HG03460 (cell line): Measurements from ENCODE around the gene TEAD3.

ENCODE experiments used
- ATAC-seq: cut with Tn5 transposase; IDR thresholded peaks from one replicate; pipeline ENCODE4 v1.9.1; 2021; ENCODE audit not compliant: unreplicated experiment

The TEAD3 gene

DNA sequence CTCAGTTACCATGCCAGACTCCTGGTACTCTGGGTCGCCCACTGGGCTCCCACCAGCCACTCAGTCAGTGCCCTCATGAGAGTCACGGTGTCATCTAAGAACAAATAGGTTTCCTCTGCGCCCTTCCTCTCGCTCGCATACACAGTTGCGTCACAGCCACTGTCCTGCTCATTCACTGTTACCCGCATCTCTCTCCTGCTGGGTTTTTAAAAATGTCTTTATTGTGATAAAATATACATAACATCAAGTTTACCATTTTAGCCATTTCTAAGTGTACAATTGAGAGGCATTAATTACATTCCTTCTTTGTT lies 4.0 kb downstream of the TEAD3 start:
- no peak for ATAC-seq

DNA sequence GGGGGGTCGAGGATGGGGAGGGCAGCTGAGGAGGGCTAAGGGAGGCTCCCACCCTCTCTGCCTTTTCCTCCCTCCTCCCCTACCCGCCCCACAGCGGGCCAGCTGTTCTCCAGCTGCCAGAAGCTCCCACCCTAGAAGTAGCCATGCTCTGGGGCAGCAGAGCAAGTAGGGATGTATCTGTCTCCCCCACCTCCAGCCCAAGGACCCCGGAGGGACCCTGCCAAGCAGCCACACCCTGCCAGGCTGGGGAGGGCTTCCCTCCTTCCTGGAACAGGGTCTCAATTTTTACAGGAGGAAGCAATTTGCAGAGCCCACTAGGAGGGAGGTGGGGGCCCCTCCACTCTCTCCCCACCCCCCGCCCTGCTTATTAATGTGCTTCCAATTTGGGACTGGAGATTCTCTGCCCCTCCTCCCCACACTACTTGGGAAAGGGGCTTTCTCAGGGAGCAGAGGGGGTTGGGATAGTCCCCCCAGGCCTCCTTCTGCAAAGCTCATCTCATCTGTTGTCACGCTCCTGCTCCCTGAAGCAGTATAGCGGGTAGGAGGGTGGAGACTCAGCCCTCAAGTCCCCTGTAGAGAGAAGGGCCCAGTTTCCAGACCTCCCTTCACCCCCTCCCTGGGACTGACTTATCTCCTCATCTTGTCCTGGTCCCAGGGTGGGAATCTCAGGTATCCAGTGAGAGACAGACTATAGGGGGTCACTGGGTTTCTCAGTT lies 4.5 kb downstream of the TEAD3 start:
- no peak for ATAC-seq

DNA sequence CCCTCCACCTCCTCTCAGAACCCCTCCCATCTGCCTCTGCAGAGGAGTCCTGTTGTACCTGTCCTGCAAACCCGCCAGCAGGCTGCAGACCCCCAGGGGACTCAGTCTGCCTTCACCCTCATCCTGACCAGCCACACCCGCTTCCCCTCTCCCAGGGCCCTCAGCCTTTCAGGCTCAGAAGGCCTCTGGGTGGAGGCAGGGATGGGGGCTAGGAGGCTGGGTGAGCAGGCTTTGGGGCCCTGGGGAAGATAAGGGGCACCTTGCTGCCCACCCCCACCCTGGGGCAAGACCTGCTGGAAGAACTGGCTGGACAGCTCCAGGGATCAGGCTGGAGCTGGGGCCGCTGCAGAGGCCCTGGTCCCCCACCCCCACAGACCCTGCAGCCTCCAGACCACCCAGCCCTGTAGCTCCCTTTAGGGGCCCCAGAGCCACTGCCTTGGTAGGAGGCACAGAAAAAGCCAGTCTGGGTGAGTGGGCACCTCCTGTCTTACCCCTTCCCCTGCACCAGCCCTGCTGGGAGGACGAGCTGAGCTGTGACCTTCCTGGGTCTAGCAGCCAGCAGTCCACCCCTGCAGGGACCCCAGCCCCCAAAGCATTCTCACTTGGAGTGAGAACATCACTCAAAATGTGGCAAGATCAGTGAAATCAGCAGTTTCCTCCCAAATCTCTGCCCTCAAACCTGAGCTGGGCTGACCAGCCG lies 5.2 kb downstream of the TEAD3 start:
- no peak for ATAC-seq

DNA sequence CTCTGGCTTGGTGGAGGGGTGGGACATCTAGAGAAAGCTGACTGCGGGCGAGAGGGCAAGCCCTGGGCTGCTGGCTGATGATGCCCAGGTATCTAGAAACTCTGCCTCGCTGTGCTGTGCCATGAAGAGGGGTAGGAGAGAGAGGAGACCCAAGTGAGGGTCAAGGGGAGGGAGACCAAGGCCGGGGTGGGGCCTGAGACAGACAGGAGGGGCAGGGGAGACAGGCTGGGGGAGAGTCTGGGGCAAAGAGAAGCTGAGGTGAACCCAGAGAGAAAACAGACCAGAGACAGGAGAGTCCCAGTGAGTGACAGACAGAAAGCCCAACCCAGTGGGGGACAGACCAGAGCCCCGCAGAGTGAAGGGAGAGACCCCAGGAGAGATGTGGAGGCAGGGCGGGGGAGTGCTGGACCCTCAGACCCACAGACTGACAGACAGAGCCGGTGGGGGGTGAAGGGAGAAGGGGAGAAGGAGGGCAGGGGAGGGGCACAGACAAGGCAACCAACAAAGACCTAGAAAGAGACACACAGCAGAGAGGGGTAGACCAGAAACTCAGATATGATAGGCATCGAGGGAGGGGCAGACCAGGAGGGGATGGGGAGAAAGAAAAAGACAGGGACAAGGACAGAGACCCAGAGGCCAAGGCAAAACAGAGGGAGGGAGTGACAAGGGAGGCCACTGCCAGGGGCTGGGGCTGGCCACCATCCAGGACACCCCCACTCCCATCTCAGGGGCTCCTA lies 5.9 kb downstream of the TEAD3 start:
- no peak for ATAC-seq

DNA sequence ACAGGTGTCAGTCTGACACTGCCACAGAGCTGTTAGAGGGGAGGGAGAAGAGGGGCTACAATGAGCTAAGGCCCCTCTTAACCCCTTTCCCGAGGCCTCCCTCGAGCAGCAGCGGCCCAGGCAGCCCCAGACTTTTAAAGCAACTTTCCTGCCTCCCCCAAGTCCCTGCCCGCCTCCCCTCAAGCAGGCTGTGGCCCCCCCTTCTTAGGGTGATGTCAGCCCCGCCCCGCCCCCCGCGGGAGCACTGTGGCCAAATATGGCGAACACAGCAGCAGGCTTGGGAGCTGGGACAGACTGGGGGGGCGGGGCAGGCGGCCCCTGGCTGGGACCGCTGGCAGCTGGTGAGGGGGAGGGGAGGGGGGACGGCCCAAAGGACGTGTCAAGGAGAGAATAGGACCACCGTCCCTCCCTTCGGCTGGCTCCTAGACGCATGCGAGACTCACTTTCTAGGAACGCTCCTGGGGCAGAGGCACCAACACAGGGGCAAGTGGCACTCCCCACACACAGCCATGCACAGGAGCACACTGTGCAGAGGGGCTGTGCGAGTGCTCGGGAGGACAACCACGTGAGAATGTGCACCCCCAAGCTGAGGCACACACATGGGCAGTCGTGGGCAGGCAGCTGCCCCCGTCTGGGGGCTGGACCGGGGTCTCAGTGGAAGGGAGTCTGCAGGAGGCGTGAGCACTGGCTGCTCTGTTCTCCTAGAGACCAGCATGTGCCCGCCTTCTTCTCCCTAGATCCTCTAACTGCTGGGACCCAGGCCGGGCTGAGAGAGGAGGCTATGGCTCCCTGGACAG lies 6.7 kb downstream of the TEAD3 start:
- no peak for ATAC-seq

DNA sequence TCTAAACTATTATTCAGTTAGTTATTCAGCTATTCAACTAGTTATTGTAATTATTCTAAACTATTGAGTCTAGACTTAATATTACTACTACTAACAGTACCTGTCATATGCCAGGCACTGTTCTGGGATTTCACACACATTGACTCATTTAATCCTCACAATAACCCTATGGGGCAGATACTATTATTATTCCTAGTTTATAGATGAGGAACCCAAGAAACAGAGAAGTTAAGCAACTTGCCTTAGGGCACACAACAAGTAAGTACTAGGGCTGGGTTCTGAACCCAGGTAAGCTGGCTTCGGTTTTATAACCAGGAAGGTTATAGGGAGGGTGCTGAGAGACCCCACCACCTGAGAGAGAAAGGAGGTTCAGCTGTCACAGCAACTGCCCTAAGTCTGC lies 7.8 kb downstream of the TEAD3 start:
- no peak for ATAC-seq

DNA sequence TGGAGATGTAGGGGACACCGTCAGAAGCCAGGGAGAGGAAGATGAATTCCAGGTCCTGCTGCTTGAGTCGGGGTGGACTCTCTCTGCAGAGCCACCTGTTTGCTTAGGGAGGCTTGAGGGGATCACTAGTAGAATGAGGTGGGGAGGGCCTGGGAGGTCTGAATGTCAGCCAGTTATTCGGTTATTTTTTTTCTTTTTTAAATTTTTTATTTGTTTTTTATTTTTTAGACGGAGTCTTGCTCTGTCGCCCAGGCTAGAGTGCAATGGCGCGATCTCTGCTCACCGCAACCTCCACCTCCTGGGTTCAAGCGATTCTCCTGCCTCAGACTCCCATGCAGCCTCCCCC lies 8.4 kb downstream of the TEAD3 start:
- no peak for ATAC-seq

DNA sequence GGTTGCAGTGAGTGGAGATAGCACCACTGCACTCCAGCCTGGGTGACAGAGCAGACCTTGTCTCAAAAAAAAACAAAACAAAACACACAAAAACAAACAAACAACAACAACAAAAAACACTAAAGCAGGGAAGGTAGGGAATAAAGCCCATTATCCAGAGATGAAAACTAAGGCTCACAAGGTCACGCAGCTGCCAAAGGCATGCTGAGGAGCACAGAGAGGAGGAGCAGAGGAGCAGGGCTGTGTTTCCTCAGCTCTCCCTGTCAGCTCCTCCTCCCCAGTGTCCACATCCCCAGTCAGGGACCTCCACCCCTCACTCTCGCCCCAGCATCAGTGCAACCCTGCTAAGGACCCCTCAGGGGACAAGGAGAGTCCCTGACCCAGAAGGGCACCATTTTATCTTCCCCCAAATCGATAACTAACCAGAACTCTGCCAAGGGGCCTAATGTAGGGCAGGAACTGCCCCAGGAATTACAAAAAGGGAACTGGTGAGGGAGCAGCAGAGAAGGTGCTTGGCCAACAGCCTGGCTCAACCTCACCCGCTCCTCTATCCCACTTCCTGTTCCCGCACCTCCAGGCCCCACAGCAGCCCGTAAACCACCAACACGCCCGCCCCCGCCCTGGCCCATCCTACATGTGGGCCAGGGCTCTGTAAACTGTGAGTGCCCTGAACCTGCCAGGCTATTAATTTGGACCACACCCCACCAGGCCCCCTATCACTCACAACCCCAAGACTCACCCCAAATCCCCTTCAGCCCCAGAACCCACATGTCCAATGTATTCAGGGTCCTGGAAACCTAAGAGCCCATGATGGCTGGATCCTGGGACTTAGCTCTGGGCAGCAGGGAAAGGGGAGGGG lies 9.0 kb downstream of the TEAD3 start:
- ATAC-seq, result no peak

DNA sequence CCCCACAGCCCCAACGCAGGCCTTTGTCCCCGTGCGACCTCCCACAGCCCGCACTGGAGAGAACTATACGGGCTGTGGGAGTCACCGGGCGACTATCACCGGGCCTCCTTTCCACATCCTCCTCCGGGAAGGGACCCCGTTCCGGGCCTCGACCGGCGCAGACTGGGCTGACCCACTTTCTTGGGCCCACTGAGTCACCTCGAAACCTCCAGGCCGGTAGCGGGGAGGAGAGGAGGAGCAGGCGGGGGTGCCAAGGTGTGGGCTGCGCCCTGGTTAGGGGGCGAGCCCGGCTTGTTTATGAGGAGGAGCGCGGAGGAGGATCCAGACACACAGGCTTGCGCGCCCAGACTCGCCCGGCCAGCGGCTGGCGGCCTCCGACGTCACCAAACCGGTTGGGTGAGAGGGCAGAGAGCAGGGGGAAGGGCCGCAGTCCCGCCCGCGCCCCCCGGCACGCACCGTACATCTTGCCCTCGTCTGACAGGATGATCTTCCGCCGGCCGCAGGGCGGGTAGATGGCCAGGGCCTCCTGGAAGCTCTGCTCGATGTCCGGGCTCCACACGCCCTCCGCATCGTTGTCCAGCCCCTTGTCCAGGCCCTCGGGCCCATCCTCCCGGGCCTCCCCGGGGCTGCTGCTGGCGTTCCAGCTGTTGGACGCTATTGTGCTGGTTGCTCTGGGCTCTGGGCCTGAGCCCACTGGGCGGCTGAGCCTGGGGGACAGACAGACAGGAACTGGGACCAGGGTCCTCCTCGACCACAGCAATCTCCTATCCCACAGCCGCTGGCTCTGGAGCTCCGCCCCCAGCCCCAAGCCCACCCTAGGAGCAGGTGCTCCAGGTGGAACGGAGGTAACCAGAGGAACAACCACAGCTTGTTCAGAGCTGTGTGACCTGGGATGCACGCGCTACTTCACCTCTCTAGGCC lies 10.6 kb downstream of the TEAD3 start:
- no peak for ATAC-seq

DNA sequence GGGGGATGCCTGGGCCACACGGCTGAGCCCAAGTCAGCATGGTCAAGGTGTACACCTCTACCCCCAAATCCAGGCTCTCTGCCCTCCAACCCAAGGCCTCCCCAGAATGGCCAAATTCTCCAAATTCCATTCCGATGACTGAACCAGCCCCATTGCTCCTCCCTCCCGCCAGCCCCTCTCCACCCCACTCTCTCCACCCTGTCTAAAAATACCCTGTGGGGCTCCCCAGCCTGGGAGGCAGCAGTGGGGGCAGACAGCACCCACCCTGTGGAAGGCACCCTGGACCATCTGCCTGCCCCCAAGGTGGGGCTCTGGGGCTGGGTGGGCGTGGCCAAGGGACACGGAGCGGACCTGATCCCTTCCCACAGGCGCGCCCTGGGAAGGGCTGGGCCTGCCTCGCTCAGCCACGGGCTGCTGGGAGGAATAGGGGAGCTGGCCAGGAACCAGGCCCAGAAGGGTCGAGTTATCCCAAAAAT lies 11.4 kb downstream of the TEAD3 start:
- ATAC-seq, result no peak

DNA sequence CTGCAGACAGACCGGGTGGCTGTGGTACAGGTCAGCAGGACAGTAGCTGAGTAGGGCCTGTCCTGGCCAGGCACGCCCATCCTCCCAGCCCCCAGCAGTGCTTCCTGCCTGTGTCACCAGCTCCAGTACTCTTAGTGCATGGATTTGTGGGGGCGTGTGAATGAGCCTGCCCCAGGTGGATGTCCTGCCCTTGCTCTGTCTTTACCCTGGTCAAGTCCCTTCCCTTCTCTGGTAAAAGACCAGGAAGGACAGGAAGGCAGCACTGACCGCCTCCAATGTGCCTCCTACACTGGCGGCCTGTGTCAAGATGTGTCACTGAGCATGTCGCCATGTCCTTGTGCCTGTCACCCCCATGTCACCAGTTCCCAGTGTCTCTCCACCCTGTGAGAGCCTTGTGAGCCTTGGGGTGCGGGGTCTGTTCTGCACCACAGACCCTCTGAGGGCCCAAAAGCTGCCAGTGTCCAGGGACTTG lies 11.9 kb downstream of the TEAD3 start:
- ATAC-seq, result no peak

DNA sequence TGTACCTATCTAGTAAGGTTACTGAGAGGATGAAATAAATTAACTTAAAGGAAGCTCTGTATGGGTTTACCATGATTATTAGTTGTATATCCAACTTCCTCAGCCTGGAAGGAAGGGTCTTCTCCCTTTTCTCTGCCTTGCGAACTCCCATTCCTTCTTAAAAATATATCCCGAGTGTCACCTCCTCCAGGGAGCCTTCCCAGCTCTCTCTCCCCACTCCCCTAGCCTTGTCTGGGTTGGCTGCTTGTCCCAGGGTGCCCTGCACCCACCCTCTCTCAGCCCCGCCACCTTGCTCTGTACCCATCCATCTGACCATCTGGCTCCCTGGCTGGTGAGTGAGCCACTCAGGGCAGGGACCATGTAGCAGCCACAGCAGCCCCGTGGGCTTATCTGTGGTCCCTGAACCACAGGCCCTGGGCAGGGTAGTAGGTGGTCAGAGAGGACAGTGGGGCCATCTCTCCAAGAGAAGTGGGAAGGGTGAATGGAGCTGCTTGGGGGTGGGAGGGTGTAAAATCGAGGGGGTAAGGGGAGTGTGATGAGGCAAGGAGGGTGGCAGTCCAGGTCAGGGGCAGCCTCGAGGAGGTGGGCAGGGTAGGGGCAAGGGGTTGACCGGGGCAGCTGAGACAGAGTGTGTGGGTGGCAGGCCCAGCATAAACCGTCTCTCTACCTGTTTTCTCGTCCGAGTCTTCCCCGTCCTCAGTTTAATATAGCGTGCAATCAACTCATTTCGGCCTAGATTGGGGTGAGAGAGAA lies 12.8 kb downstream of the TEAD3 start:
- ATAC-seq, result no peak

DNA sequence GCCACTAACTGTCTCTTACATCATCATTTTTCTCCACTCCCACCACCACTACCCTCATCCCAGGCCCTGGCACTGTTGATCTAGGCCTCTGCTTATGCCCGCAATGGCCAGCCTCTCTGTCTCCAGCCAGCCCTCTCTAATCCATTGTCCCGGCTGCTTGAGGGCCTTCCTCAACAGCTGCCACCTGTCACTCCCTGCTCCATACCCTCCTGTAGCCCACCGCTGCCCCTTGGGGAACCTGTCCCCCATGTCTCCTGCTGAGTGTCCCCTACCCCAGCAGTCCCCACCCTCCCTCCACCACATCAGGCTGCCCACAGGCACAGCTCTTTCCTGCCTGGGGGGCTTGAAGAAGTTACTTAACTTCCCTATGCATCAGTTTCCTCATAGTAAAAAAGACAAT lies 13.4 kb downstream of the TEAD3 start:
- no peak for ATAC-seq

DNA sequence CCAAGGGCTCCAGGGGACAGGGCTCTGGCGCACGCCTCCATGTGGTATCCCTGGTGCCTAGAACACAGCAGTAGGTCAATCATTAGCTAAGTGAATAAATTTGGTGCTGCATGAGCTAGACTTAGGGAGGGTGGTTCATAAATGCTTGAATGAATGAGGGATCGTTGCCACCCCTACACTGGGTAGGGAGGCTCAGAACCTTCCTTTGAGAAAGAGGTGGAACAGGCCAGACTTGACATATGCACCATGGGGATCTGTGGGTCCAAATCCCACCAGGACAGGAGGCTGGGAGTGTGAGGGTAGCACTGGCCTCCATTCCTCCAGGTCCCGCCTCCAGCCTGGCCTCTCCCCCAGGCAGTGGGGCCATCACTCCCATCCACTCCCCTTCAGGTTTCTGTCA lies 13.8 kb downstream of the TEAD3 start:
- ATAC-seq, result no peak

DNA sequence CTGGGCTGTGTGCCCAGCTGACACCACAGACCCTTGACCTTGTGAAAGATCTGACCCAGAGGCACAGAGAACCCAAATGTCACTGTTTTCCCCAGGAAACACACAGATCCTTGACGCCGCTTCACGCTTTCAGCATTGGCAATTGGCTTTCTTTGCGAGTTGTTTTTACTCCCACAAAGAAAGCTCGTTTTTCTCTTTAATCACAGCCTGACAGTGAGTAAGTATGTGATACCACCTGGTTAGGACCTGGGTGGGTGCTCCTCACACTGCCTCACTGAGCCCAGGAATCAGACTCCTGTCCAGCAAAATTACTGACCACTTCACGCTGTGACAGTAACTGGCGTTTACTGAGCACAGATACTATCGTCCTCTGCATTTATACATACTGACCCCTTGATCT lies 15.7 kb downstream of the TEAD3 start:
- no peak for ATAC-seq

DNA sequence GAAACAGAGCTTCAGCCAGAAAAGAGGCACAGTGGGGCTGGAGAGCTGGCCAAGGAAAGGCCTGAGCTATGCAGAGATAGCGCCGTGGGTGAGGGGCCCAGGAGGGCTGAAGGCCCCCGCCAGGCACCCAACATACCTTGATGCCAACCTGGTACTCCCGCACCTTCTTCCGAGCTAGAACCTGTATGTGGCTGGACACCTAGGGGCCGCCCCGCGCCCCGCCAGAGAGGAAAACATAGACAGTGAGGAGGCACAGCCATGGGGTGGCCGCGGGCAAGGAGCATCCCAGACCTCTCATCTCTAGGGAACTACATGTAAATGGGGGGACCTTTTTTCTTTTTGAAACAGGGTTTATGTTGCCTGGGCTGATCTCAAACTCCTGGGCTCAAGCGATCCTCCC lies 16.7 kb downstream of the TEAD3 start:
- ATAC-seq, result no peak

DNA sequence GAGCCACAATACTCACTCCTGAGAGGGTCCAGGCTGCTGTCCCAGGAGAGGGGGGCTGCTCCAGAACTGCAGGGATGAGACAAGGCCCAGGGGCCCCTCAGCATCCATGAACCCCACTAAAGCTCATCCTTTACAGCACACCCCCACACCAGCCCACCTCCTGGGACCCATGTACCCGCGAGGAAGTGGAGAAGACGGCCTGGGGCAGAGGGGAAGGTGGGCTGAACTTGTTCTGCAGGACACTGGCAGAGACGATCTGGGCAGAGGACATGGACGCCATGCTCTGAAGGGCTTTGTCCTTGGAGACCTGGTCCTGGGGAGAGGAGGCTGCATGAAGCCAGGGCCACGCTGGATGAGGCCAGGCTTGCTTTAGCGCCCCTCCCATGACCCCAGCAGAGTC lies 18.6 kb downstream of the TEAD3 start:
- ATAC-seq, result no peak

DNA sequence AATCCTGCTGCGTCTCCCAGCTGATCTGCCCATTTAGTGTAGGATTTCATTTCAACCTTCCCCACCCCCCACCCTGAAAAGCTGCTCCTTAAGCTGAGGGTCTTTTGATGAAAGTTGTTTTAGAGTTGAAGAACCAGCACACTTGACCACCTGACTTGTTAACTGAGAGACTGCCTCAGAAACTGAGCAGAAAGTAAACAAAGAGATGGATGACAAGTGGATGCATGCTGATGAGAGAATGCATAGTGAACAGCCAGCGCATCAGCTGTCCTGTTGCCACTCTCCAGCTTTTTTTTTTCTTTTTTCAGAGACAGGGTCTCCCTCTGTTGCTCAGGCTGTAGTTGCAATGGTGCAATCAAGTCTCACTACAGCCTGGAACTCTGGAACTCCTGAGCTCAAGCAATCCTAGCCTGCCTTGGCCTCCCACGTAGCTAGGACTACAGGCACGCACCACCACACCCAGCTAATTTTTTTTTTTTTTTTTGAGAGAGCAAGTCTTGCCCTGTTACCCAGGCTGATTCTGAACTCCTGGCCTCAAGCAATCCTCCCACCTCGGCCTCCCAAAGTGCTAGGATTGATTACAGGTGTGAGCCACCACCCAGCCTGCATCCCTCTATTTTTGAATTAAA lies 19.2 kb downstream of the TEAD3 start:
- ATAC-seq, result no peak
